HepG2 (cell line): ENCODE results near the gene RBBP8NL. TPM values are rescaled to one million over a fixed set of nuclear protein-coding genes. Genes with fewer than 3 reads are reported as not detected.

ENCODE experiments used
- FOXO1 ChIP-seq: sonication (generic); formaldehyde crosslinking; IDR thresholded peaks from 2 replicates; pipeline ENCODE4 v1.4.0; 2020; ENCODE audit warnings: missing genetic modification reagents
- GATAD1 ChIP-seq: IDR thresholded peaks from 2 replicates; pipeline ENCODE4 v1.6.1; 2016; ENCODE audit warnings: missing genetic modification reagents, missing compliant biosample characterization
- GFI1 ChIP-seq: sonication (generic); formaldehyde crosslinking; IDR thresholded peaks from 2 replicates; pipeline ENCODE4 v1.5.0; 2020; ENCODE audit warnings: missing genetic modification reagents, mild to moderate bottlenecking, borderline replicate concordance
- HDAC2 ChIP-seq: sonication (generic); formaldehyde crosslinking; IDR thresholded peaks from 2 replicates; pipeline ENCODE4 v1.4.0; 2020; ENCODE audit warnings: missing genetic modification reagents
- KLF15 ChIP-seq: sonication (generic); formaldehyde crosslinking; IDR thresholded peaks from 2 replicates; pipeline ENCODE4 v1.8.1; 2023; ENCODE audit warnings: borderline replicate concordance, mild to moderate bottlenecking, inconsistent platforms, missing genetic modification reagents, mixed read lengths
- KMT2B ChIP-seq: IDR thresholded peaks from 2 replicates; pipeline ENCODE4 v1.6.1; 2016; ENCODE audit warnings: missing genetic modification reagents, missing compliant biosample characterization
- MAF1 ChIP-seq: sonication (generic); formaldehyde crosslinking; IDR thresholded peaks from 2 replicates; pipeline ENCODE4 v1.5.0; 2020; ENCODE audit warnings: missing genetic modification reagents, borderline replicate concordance
- MXD4 ChIP-seq: IDR thresholded peaks from 2 replicates; pipeline ENCODE4 v1.6.1; 2016; ENCODE audit warnings: mild to moderate bottlenecking, missing biosample characterization, missing genetic modification reagents
- MXI1 ChIP-seq: IDR thresholded peaks from 3 replicates; pipeline ENCODE4 v1.6.1; 2012; ENCODE audit warnings: low read depth, low read length, inconsistent platforms, borderline replicate concordance
- NPAS2 ChIP-seq: sonication (generic); formaldehyde crosslinking; IDR thresholded peaks from 2 replicates; pipeline ENCODE4 v1.8.0; 2022; ENCODE audit warnings: mild to moderate bottlenecking, missing genetic modification reagents, borderline replicate concordance
- PCBP1 ChIP-seq: fragments of 200-400 bp; formaldehyde crosslinking; IDR thresholded peaks from 2 replicates; pipeline ENCODE4 v1.6.1; 2017; ENCODE audit warnings: mild to moderate bottlenecking, low read depth, low read length, borderline replicate concordance
- PHF5A ChIP-seq: IDR thresholded peaks from one replicate; pipeline ENCODE4 v1.6.1; 2018; ENCODE audit warnings: low read depth, missing genetic modification reagents; ENCODE audit not compliant: unreplicated experiment
- PLRG1 ChIP-seq: fragments of 450-650 bp; conservative IDR thresholded peaks from 2 replicates; pipeline ENCODE4 v1.6.1; 2016
- PTBP1 ChIP-seq: fragments of 200-400 bp; formaldehyde crosslinking; IDR thresholded peaks from 2 replicates; pipeline ENCODE4 v1.6.1; 2018; ENCODE audit warnings: low read length, low read depth; ENCODE audit not compliant: poor library complexity, severe bottlenecking
- SNRNP70 ChIP-seq: fragments of 200-400 bp; formaldehyde crosslinking; IDR thresholded peaks from 2 replicates; pipeline ENCODE4 v1.6.1; 2017; ENCODE audit warnings: mild to moderate bottlenecking, low read depth, low read length, moderate library complexity
- SRSF9 ChIP-seq: fragments of 200-400 bp; formaldehyde crosslinking; IDR thresholded peaks from 2 replicates; pipeline ENCODE4 v1.6.1; 2018; ENCODE audit warnings: borderline replicate concordance, mild to moderate bottlenecking, low read depth, low read length; ENCODE audit not compliant: insufficient read depth, poor library complexity, severe bottlenecking
- WIZ ChIP-seq: sonication (generic); formaldehyde crosslinking; IDR thresholded peaks from 2 replicates; pipeline ENCODE4 v1.5.1; 2020; ENCODE audit warnings: mild to moderate bottlenecking, missing genetic modification reagents
- ZC3H4 ChIP-seq: sonication (generic); formaldehyde crosslinking; IDR thresholded peaks from 2 replicates; pipeline ENCODE4 v1.4.0; 2020; ENCODE audit warnings: missing genetic modification reagents, borderline replicate concordance
- ZNF260 ChIP-seq: sonication (generic); formaldehyde crosslinking; IDR thresholded peaks from 2 replicates; pipeline ENCODE4 v1.4.0; 2020; ENCODE audit warnings: missing genetic modification reagents, low read depth, mild to moderate bottlenecking, borderline replicate concordance
- ZNF747 ChIP-seq: sonication (generic); formaldehyde crosslinking; IDR thresholded peaks from 2 replicates; pipeline ENCODE4 v1.8.1; 2023; ENCODE audit warnings: missing genetic modification reagents, mild to moderate bottlenecking, borderline replicate concordance
- ZNF770 ChIP-seq: sonication (generic); formaldehyde crosslinking; IDR thresholded peaks from 2 replicates; pipeline ENCODE4 v1.5.0; 2020; ENCODE audit warnings: mild to moderate bottlenecking, missing genetic modification reagents
- polyA plus RNA-seq, 8 experiments: library from polyadenylated mRNA; depleted of rRNA in 3 of 8; stranded (reverse) in 7 of 8; unstranded in 1 of 8; fragments of >200 nt; fragmentation: Illumina TruSeq in 4 of 8; extraction: Trizol in 4 of 8; gene quantifications; 2 replicates each; pipeline versions ENCODE4 v1.2.1 to v1.2.3, GENCODE V29; 2011 to 2016; ENCODE audit warnings: low read depth in 4 of 8, missing spikeins in 1 of 8, mixed read lengths in 1 of 8; ENCODE audit not compliant: insufficient read depth in 1 of 8
- total RNA-seq, 5 experiments: library from RNA; depleted of rRNA; stranded (reverse); fragments of >200 nt; fragmentation: Illumina TruSeq; extraction: Trizol; gene quantifications; 2 replicates each; pipeline ENCODE4 v1.2.3, GENCODE V29; 2016; ENCODE audit warnings: low read depth in 1 of 5
- TF ChIP-seq, protein P1 (sequence below): sonication (generic); formaldehyde crosslinking; IDR thresholded peaks from 2 replicates; pipeline ENCODE4 v1.5.1; 2020; ENCODE audit warnings: mild to moderate bottlenecking, missing genetic modification reagents
- TF ChIP-seq, protein P2 (sequence below): sonication (generic); formaldehyde crosslinking; IDR thresholded peaks from 2 replicates; pipeline ENCODE4 v1.9.0; 2022; ENCODE audit warnings: low read depth, missing genetic modification reagents

The RBBP8NL gene
- total and polyA plus RNA-seq, 2 of the 13 experiments (the other 11 are each of a cell fraction or from before 2014, with no cell fraction given) = 0.69 to 0.86 TPM

GRCh38 chr20:62386383-62387218, 40.7 kb downstream of the RBBP8NL start, which contains the start of gene RPS21 (continued):
- TF ChIP-seq ZNF770 (CRISPR knock-in tag) = no peak
- no peak for TF ChIP-seq PTBP1
- TF ChIP-seq HDAC2 (CRISPR knock-in tag) = peak; percentile 89; the same call in 1 of the 2 replicates
- peak; percentile 90 for TF ChIP-seq MAF1 (CRISPR knock-in tag)
- TF ChIP-seq PHF5A (CRISPR knock-in tag) = peak; percentile 65
- TF ChIP-seq NPAS2 (CRISPR knock-in tag) = no peak
- peak; percentile 83; the same call in 1 of the 2 replicates for TF ChIP-seq KLF15
- TF ChIP-seq MXI1 = peak; percentile 95
- TF ChIP-seq SNRNP70 = no peak
- peak; percentile 89 for TF ChIP-seq FOXO1 (CRISPR knock-in tag)
- no peak for TF ChIP-seq SRSF9
- no peak for TF ChIP-seq PLRG1
- TF ChIP-seq ZC3H4 (CRISPR knock-in tag) = no peak; the same call in 1 of the 2 replicates
- peak; percentile 99 for TF ChIP-seq GATAD1 (CRISPR knock-in tag)
- TF ChIP-seq, protein P1, sequence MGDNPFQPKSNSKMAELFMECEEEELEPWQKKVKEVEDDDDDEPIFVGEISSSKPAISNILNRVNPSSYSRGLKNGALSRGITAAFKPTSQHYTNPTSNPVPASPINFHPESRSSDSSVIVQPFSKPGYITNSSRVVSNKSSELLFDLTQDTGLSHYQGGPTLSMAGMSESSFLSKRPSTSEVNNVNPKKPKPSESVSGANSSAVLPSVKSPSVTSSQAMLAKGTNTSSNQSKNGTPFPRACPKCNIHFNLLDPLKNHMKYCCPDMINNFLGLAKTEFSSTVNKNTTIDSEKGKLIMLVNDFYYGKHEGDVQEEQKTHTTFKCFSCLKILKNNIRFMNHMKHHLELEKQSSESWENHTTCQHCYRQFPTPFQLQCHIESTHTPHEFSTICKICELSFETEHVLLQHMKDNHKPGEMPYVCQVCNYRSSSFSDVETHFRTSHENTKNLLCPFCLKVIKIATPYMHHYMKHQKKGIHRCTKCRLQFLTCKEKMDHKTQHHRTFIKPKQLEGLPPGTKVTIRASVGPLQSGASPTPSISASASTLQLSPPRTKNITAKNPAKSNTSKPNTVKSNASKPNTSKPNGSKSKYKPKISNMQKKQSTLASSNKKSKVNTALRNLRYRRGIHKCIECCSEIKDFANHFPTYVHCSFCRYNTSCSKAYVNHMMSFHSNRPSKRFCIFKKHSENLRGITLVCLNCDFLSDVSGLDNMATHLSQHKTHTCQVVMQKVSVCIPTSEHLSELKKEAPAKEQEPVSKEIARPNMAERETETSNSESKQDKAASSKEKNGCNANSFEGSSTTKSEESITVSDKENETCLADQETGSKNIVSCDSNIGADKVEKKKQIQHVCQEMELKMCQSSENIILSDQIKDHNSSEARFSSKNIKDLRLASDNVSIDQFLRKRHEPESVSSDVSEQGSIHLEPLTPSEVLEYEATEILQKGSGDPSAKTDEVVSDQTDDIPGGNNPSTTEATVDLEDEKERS = no peak
- TF ChIP-seq PCBP1 = no peak
- TF ChIP-seq ZNF747 = peak; percentile 68
- TF ChIP-seq WIZ (CRISPR knock-in tag) = 0 out of 2 replicates have a peak, but pooled peaks have one; percentile 17
- no peak for TF ChIP-seq GFI1 (CRISPR knock-in tag)
- TF ChIP-seq ZNF260 = peak; percentile 84
- peak; percentile 94 for TF ChIP-seq KMT2B
- peak; percentile 67 for TF ChIP-seq MXD4
- TF ChIP-seq, protein P2, sequence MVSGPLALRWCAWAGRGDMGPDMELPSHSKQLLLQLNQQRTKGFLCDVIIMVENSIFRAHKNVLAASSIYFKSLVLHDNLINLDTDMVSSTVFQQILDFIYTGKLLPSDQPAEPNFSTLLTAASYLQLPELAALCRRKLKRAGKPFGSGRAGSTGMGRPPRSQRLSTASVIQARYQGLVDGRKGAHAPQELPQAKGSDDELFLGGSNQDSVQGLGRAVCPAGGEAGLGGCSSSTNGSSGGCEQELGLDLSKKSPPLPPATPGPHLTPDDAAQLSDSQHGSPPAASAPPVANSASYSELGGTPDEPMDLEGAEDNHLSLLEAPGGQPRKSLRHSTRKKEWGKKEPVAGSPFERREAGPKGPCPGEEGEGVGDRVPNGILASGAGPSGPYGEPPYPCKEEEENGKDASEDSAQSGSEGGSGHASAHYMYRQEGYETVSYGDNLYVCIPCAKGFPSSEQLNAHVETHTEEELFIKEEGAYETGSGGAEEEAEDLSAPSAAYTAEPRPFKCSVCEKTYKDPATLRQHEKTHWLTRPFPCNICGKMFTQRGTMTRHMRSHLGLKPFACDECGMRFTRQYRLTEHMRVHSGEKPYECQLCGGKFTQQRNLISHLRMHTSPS (CRISPR knock-in tag) = peak; percentile 40; the same call in 1 of the 2 replicates
